ENCODE results near the gene NFIB.

- no peak for TF ChIP-seq CTCF (IDR thresholded peaks at IDR 0.05)
- no peak for TF ChIP-seq POLR2AphosphoS5 (IDR thresholded peaks at IDR 0.05)
These were observed 123.7 kb downstream of the NFIB start for GRCh38 chr9:14190240-14190639.
